CMK (cell line): ENCODE data around the gene H2AZ1.

Source experiments
- DNase-seq: peaks from one replicate; pipeline ENCODE4 v3.0.0-alpha.2; 2010; ENCODE audit warnings: low read depth

The H2AZ1 gene

DNA sequence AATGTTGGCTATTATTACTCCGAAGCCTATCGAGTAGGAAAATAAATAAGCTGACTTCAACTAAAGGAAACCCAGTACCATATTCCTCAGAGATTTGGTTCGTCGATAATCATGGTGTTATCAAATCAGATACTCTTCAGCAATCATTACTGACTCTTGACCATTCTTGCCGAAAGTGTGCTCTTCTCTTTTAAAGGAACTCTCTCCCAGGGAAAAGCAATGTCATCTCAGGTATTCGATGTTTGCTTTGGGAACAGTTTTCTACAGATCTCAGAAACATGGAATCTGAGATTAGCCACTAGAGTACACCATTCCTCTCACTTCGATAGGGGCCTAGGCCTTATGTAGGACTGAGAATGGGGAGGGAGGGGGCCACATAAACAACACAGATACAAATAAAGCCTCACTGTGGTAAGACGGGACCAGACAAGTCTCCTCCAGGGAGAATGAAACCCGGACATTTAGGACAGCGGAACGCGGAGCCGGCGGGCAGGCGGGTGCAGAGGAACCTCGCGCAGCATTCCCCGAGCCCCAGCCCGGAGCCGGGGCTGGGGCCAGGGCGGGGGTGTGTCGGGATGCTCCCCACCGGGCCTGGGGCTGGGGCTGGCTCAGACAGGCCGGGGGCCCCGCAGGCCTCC lies 4.2 kb downstream of the H2AZ1 start:
- DNase-seq = no peak

DNA sequence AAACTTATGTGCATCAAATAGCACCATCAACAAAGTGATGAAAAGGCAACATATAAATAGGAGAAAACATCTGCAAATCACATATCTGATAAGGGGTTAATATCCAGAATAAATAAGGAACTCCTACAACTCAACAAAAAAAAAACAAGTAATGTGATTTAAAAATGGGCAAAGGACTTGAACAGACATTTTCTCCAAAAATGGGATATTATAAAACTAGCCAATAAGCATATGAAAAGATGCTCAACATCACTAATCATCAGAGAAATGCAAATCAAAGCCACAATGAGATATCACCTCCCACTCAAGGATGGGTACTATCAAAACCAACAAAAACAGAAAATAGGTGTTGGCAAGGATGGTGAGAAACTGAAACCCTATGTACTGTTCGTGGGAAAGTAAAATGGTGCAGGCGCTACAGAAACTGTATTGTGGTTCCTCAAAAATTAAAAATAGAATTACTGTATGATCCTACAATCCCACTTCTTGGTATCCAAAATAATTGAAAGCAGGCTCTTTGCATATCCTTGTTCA lies 6.1 kb downstream of the H2AZ1 start:
- DNase-seq = no peak

DNA sequence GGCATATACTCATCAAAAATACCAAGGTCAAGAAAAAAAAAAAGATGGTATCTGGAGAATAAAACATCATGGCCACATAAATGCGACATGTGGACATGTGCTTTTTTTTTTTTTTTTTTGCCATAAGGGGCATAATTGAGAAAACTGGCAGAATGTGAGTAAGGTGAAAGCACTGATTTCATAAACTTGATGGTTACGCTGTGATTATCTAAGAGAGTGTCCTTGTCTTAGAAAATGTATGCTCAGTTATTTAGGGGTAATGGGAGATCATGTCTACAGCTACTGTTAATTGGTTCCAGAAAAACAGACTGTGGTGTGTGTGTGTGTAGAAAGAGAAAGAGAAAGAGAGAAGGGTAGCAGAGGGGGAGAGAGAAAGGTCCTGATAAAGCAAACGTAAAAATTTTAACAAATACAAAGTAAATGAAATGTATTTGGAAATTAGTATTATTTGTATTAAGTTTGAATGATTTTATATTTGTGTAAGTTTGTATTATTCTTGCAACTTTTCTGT lies 11.8 kb downstream of the H2AZ1 start:
- DNase-seq = no peak

DNA sequence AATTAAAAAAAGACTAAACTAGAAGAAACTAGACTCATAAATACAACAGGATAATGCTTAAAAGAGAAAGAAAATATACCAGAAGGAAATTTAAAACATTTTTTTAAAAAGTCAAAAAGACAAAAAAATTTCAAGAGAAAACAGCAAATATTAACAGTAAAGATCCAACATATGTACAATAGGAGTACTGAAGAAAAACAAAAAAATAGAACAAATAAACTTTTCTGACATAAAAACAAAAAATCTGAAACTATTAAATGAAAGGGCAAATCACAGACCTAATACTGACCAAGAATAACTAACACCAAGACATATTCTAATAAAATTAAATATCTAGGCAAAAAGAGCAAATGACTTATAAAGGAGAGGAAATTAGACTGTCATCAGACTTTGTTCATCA lies 15.2 kb downstream of the H2AZ1 start:
- no peak for DNase-seq

DNA sequence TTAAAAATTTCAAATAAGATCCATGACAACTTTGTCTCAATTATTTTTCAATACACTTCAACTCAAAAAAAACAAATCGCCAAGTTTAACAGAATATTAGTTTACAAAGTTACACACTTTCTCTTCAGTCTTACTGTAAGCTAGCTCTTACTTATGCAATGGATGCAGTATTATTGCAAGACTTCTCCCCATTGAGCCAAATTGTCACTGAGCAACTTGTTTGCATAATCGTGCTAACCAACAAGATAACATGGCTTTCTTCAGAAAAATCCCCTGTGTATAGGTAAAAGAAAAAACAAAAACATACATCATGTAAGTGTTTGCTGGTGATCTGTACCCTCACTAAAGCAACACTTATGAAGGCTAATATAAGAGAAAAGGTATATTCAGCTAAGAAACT lies 22.5 kb downstream of the H2AZ1 start:
- DNase-seq = no peak

DNA sequence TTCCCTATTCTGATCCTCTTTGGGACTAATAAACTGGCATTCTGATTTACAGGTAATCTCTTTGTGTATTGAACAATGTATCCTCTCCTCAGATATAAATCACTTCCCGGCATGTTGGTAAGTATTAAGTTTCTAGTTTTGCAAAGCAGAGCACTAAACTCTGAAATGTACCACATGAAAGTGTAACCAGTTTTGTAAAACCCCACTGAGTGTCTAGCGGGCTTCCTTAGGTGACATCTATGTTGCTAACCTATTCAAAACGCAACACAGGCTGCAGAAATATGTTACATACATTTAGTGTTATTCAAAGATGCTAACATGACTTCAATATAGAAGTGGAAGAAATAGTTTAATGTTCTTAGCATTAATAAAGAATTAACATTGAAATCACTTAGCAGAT lies 28.9 kb downstream of the H2AZ1 start:
- DNase-seq = no peak

DNA sequence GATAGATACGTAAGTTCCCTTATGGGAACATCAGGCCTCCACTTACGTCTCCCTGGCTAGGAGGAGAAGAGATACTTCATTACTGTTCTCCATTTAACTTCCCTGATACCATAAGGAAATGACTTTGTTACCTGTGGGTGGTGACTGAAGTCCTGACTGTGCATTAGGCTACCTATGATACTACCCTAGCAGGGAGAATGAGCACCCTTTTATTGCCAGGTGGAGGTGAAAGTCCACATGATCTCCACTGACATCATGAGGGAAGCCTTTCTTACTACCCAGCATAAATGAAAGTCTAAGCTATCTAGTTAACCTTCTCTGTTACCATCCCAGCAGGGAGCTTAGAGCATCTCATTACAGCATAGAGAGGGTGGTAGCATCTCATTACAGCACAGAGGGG lies 31.4 kb downstream of the H2AZ1 start:
- DNase-seq = no peak

DNA sequence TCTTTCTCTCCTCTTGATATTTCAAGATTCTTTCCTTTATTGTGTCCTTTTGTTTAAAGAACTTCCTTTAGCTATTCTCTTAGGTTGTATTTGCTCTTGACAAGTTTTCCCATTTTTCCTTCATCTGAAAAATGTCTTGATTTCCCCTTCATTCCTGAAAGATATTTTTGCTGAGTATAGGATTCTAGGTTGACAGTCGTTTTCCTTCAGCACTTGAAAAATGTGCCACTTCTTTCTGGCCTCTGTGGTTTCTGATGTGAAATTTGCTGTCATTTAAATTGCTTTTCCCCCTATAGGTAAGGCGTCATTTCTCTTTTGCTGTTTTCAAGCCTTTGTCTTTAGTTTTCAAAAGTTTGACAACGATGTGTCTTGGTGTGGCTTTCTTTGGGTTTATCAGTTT lies 32.5 kb downstream of the H2AZ1 start:
- DNase-seq = no peak

DNA sequence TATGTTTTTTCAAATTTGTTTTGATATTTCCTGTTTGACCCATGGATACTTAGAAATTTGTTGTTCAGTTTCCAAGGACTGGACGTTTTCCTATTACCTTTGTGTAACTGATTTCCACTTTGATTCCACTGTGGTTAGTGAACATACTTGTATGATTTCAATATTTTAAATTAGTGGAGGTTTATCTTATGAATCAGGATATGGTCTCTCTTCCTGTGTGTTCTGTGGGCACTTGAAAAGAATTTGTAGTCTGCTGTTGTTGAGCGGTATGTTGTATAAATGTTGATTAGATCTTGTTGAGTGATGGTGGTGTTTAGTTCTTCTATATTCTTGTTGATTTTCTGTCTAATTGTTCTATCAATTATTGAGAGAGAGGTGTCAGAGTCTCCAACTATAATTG lies 34.6 kb downstream of the H2AZ1 start:
- no peak for DNase-seq
